GOT3 (cell line): ENCODE measurements around the gene TMEM165.
"Not testable (repeated sequence)": the region's sequence is repeated elsewhere in the genome, so short reads cannot be mapped to it uniquely, and the experiment has no call there.

Source experiments
- DNase-seq: peaks from one replicate; lab custom pipeline; 2025; ENCODE audit warnings: mixed read lengths; lab: John Stamatoyannopoulos, UW

TMEM165 gene, protein sequence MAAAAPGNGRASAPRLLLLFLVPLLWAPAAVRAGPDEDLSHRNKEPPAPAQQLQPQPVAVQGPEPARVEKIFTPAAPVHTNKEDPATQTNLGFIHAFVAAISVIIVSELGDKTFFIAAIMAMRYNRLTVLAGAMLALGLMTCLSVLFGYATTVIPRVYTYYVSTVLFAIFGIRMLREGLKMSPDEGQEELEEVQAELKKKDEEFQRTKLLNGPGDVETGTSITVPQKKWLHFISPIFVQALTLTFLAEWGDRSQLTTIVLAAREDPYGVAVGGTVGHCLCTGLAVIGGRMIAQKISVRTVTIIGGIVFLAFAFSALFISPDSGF

DNA sequence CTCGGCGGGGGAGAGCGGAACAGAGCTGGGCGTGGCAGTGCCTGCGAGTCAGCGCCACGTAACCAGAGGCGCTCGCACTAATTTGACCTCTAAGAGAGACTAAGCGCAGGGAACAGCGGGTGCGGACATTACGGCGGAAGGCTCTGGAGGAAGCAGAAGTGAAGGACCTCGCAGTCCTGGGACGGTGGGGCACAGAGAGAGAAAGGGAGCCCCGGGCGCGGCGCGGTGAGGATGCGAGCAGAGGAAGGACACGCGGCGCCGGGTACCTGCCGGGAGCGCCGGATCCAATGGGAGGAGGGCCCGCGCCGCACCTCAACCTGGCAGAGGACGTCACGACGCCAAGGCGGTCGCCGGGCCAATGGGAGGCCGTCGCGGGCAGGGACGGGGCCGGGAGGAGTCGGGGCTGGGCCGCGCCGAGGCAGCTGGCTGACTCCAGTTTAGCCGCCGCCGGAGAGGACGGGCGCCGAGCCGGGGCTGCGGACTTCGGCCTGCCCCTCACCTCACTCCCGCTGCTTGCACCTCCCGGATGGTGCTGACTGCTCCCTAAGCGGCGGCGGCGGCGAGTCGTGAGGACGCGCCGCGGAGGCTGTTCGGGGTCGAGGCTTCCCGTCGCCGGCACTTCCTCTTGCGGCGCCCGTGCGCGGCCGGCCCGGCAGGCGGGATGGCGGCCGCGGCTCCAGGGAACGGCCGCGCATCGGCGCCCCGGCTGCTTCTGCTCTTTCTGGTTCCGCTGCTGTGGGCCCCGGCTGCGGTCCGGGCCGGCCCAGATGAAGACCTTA lies at the start of gene TMEM165:
TMEM165 (plus strand) TSS at position 429 of the 779 bp plus-strand sequence; CDS start at position 662, 233 bp downstream.
- peak; percentile 40 for DNase-seq

DNA sequence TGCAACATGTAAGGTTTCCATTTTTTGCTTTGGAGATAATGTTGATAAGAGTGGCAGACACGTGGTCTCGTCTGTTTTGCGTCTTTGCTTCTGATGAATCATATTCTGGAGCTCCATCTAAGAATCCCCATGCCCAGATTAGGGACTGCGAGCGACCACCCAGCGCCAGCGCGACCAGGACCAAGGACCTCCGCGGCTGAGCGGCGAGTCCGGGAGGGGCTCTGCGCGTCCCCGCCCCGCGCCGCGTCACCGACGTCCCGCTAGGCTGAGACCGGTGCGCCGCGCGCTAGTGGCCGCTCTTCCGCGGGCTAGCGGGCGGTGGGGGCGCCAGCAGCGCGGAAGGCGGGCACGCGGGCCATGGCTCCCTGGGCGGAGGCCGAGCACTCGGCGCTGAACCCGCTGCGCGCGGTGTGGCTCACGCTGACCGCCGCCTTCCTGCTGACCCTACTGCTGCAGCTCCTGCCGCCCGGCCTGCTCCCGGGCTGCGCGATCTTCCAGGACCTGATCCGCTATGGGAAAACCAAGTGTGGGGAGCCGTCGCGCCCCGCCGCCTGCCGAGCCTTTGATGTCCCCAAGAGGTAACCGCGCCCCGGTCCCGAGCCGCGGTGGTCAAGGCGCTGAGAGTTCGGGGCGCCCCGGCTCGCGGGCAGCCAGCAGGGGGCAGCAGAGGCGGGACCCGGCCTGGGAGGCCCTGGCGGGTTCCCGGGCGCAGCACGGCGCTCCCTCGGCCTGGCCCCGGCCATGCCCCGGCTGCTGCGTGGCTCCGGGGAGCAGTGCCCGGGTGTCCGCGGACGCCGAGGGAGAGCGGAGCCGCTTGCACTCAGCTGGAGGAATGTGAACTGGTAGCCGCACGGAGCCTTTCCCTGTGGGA lies 49.5 kb upstream of the TMEM165 start, which contains the start of gene SRD5A3:
SRD5A3 (plus strand) TSS at position 263 of the 871 bp plus-strand sequence; CDS start at position 358, 95 bp downstream.
- peak; percentile 48 for DNase-seq

GRCh38 chr4:55346851-55347255 lies 48.9 kb upstream of the TMEM165 start:
- no peak for DNase-seq

DNA sequence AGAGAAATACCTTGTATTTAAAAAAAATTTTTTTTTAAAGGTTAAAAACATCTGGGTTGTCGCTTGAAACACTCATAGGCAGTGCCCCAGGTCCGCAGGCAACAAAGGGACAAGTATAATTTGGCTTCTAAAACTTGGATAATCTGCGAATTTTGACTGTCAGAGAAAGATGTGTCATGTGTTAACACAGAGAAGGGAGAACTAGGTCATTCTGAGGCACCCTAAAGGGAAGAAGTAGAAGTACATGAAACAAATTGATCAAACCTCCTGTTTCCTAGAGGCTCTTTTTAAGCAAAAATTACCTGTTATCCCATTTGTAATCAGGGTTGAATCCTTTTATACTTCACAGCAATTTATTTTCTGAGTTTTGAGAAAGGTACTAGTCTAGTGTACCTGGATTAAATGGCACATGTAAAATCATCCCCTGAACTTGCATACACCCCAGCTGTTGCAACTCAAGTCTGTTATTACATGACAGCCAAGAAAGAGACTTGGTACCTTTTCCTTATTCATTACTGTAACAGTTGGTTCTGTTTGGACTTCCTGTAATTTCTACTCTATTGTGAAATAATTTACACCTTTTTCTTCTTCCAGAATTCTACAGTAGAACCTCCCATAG lies 48.0 kb upstream of the TMEM165 start:
- DNase-seq: no peak

GRCh38 chr4:55348466-55348865 lies 47.3 kb upstream of the TMEM165 start:
- no peak for DNase-seq

- not testable (repeated sequence) for DNase-seq
Measured at GRCh38 chr4:55350870-55351269, 44.9 kb upstream of the TMEM165 start.

GRCh38 chr4:55351824-55352223 lies 43.9 kb upstream of the TMEM165 start:
- no peak for DNase-seq

DNA sequence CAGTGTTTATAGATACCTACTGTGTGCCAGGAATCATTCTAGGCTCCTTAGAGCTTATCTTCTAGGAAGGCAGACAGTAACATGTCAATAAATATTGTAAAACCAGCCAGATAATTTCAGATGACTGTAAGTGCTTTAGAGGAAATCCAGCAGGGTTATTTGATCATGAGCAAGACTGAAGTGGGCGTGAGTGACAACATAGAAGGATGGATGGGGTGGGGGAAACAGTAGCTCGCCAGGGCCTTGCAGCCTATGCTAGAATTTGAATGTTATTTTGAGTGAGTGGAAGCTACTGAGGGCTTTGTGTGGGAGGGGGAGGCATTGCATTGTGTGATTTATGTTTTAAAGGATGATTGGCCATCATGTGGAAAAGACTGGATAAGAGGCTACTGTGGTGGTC lies 43.0 kb upstream of the TMEM165 start:
- no peak for DNase-seq

- DNase-seq: not testable (repeated sequence)
Measured at GRCh38 chr4:55353228-55353747, 42.5 kb upstream of the TMEM165 start.

GRCh38 chr4:55354648-55355047 lies 41.1 kb upstream of the TMEM165 start:
- no peak for DNase-seq

DNA sequence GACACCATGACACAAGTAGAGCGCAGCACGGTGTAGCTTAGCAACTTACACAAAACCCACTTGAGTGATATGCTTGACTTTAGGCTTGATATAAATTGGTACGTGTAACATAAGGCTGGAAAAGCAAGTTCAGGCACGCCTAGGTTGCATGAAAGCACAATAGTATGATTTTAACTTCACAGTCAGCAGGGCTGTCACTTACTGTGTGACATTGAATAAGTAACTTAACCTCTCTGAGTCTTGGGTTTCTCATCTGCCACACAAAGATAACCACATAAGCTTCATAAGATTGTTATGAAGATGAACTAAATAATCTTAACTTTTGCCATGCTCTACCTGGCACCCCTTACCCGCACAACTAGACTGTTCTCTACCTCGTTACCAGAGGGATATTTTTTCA lies 40.2 kb upstream of the TMEM165 start:
- no peak for DNase-seq

- no peak for DNase-seq
Measured at GRCh38 chr4:55356991-55357461, 38.7 kb upstream of the TMEM165 start.

GRCh38 chr4:55358246-55358645 lies 37.5 kb upstream of the TMEM165 start:
- DNase-seq: no peak

DNA sequence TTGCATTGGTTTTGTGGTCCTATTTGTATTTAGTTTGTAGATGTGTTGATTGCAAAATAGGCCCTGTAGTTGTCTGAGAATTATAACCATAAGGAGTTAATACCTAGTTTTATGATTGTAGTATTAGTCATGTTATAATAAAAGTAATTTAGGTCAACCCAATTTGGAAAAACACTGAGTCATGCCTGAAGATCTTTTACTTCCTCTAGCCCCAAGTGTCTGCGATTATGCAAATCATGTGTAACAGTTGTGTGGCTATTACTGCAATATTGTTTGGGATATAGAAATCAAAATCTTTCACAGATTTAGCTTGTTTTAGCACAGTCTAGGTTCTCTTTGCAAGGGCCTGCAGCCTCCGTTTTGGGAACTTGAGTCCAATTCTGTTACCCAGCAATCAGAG lies 37.1 kb upstream of the TMEM165 start:
- DNase-seq: no peak

DNA sequence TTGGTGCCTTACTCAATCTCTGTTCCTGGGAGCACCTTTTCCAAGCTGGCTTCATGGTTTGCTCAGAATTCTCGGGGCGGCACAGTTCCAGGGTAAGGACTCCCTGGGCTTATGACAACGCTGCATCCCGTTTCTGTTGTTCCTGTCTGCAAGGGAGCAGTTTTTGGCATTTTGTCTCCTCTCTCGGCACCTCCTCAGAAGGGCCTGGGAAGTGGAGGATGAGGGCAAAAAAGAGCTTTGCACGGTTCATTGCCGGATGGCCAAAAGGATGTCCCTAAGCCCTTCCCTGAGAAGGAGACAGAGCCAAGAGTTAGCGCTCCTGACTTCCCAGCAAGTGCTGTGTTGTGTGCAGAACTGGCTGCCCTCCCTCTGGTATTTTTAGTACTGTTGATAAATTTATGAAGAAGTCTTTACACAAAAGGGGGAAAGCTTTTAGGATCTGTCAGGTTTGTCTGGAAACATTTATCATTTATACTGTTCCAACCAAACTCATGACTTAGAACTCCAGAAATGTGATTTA lies 36.3 kb upstream of the TMEM165 start:
- no peak for DNase-seq

- DNase-seq: not testable (repeated sequence)
Measured at GRCh38 chr4:55362938-55363337, 32.8 kb upstream of the TMEM165 start.

DNA sequence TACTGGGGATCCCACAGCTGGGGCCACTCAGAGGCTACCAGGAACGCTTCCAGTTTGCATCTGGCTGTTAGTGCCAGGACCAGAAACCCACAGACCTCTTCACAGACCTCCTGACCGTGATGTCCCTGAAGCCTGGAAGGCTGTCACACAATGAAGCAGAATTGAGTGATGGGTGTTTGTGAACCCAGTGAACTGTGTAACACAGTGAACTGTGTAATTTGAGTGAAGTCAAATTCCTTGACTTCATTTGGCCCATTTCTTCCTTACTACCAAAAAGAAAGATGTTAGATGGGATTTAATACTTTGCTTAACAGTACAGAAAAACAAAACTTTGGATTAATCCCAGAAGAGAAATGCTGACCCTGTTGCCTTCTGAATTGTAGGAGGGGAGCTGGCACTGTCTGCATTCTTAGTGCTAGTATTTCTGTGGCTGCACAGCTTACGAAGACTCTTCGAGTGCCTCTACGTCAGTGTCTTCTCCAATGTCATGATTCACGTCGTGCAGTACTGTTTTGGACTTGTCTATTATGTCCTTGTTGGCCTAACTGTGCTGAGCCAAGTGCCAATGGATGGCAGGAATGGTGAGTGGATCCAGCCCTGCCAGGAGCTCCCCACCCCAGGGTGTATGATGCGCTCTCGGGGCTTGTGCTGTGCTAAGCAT lies 31.9 kb upstream of the TMEM165 start:
- no peak for DNase-seq

GRCh38 chr4:55364691-55365344 lies 30.9 kb upstream of the TMEM165 start:
- no peak for DNase-seq

- no peak for DNase-seq
Measured at GRCh38 chr4:55365345-55365728, 30.4 kb upstream of the TMEM165 start.

GRCh38 chr4:55366621-55367020 lies 29.1 kb upstream of the TMEM165 start:
- no peak for DNase-seq
